HepG2 (cell line): ENCODE measurements around the gene SH3TC2.

Experiments
- FOXJ3 ChIP-seq: sonication (generic); formaldehyde crosslinking; IDR thresholded peaks from 2 replicates; pipeline ENCODE4 v1.4.0; 2020; ENCODE audit warnings: missing genetic modification reagents, mild to moderate bottlenecking, borderline replicate concordance
- KDM5A ChIP-seq: fragments of 200-600 bp; sonication (generic); IDR thresholded peaks from 2 replicates; pipeline ENCODE4 v1.7.0; 2018; ENCODE audit warnings: antibody characterized with exemption, mild to moderate bottlenecking, low read length, borderline replicate concordance
- TOPORS ChIP-seq: sonication (generic); formaldehyde crosslinking; IDR thresholded peaks from 2 replicates; pipeline ENCODE4 v1.8.0; 2023; ENCODE audit warnings: mild to moderate bottlenecking, missing genetic modification reagents
- ZNF776 ChIP-seq: sonication (generic); formaldehyde crosslinking; IDR thresholded peaks from 2 replicates; pipeline ENCODE4 v1.4.0; 2020; ENCODE audit warnings: mild to moderate bottlenecking, missing genetic modification reagents
- TF ChIP-seq, protein P1 (sequence below): sonication (generic); formaldehyde crosslinking; IDR thresholded peaks from 2 replicates; pipeline ENCODE4 v1.4.0; 2020; ENCODE audit warnings: missing genetic modification reagents
- TF ChIP-seq, protein P2 (sequence below), 2 experiments: IDR thresholded peaks; 2 replicates each; pipeline ENCODE4 v1.6.1; 2011 to 2012; ENCODE audit warnings: low read length in 2 of 2, borderline replicate concordance in 1 of 2, low read depth in 1 of 2, mild to moderate bottlenecking in 1 of 2, moderate library complexity in 1 of 2

DNA sequence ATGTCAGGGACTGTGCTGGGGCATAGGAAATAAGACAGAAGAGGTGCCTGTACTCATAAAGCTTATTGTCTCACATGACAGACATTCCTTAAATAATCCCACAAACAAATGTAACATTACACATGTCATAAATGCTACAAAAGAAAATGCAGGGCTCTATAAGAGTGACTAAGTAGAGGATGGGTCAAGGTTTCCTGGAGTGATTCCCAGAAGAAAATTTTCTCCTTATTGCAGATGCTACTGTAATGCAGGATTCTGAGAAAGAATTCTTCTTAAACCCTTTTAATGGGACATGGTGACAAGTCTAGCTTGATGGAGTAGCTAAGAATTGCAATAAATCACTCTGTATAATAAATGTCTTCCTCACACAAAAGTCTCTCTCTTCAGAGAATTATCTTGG lies 55.7 kb downstream of the SH3TC2 start:
- TF ChIP-seq, protein P1, sequence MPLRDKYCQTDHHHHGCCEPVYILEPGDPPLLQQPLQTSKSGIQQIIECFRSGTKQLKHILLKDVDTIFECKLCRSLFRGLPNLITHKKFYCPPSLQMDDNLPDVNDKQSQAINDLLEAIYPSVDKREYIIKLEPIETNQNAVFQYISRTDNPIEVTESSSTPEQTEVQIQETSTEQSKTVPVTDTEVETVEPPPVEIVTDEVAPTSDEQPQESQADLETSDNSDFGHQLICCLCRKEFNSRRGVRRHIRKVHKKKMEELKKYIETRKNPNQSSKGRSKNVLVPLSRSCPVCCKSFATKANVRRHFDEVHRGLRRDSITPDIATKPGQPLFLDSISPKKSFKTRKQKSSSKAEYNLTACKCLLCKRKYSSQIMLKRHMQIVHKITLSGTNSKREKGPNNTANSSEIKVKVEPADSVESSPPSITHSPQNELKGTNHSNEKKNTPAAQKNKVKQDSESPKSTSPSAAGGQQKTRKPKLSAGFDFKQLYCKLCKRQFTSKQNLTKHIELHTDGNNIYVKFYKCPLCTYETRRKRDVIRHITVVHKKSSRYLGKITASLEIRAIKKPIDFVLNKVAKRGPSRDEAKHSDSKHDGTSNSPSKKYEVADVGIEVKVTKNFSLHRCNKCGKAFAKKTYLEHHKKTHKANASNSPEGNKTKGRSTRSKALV, result no peak
- no peak for TF ChIP-seq ZNF776 (CRISPR knock-in tag)
- no peak for TF ChIP-seq FOXJ3 (CRISPR knock-in tag)
- TF ChIP-seq, protein P2, sequence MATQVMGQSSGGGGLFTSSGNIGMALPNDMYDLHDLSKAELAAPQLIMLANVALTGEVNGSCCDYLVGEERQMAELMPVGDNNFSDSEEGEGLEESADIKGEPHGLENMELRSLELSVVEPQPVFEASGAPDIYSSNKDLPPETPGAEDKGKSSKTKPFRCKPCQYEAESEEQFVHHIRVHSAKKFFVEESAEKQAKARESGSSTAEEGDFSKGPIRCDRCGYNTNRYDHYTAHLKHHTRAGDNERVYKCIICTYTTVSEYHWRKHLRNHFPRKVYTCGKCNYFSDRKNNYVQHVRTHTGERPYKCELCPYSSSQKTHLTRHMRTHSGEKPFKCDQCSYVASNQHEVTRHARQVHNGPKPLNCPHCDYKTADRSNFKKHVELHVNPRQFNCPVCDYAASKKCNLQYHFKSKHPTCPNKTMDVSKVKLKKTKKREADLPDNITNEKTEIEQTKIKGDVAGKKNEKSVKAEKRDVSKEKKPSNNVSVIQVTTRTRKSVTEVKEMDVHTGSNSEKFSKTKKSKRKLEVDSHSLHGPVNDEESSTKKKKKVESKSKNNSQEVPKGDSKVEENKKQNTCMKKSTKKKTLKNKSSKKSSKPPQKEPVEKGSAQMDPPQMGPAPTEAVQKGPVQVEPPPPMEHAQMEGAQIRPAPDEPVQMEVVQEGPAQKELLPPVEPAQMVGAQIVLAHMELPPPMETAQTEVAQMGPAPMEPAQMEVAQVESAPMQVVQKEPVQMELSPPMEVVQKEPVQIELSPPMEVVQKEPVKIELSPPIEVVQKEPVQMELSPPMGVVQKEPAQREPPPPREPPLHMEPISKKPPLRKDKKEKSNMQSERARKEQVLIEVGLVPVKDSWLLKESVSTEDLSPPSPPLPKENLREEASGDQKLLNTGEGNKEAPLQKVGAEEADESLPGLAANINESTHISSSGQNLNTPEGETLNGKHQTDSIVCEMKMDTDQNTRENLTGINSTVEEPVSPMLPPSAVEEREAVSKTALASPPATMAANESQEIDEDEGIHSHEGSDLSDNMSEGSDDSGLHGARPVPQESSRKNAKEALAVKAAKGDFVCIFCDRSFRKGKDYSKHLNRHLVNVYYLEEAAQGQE (IDR thresholded peaks at IDR 0.05; ENCODE audit: borderline replicate concordance in 1 of 2, low read depth in 1 of 2, low read length in 2 of 2), result no peak
- no peak for TF ChIP-seq TOPORS (CRISPR knock-in tag)
- no peak for TF ChIP-seq KDM5A
